IMR-90 (cell line): ENCODE measurements around the gene WDR76. TPM values are rescaled to one million over a fixed set of nuclear protein-coding genes. Genes with fewer than 3 reads are reported as not detected.

ENCODE experiments used
- ATAC-seq: fragments of 200-7000 bp; cut with Tn5 transposase; 2 replicates; pipeline ENCODE4 v1.9.1; 2020; ENCODE audit warnings: low read depth, mild to moderate bottlenecking, moderate library complexity
- BruUV-seq: library from RNA; stranded (reverse); fragments of 400-500 nt; replicated peaks from 2 replicates; lab custom pipeline; 2021; lab: Mats Ljungman, UMichigan
- CTCF ChIA-PET: fragments of 300-600 bp; formaldehyde crosslinking; extraction: SDS; loops from one replicate; lab custom pipeline; 2021; ENCODE audit warnings: antibody characterized with exemption; lab: Yijun Ruan, JAX
- POLR2A ChIA-PET: fragments of 300-600 bp; sonication (Branson Sonifier 250); formaldehyde crosslinking; loops from one replicate; lab custom pipeline; 2022; ENCODE audit warnings: antibody characterized with exemption; ENCODE audit not compliant: unreplicated experiment; lab: Charles Lee
- DNase-seq: peaks from one replicate; pipeline ENCODE4 v3.0.0; 2013
- H2AFZ ChIP-seq: replicated peaks from 2 replicates; pipeline ENCODE3; 2013; ENCODE audit warnings: low read length, mild to moderate bottlenecking; ENCODE audit not compliant: poor library complexity
- H2AK5ac ChIP-seq: 2 replicates; pipeline ENCODE4 v1.6.1; 2013; ENCODE audit warnings: low read depth, low read length, inconsistent platforms
- H2AK9ac ChIP-seq: replicated peaks from 2 replicates; pipeline ENCODE3; 2013; ENCODE audit warnings: mild to moderate bottlenecking, low read depth, low read length, moderate library complexity; ENCODE audit not compliant: poor library complexity
- H2BK120ac ChIP-seq: 2 replicates; pipeline ENCODE4 v1.6.1; 2013; ENCODE audit warnings: low read depth, low read length, inconsistent platforms
- H2BK15ac ChIP-seq: 3 replicates; pipeline ENCODE4 v1.6.1; 2013; ENCODE audit warnings: low read depth, low read length, inconsistent platforms
- H2BK20ac ChIP-seq: 2 replicates; pipeline ENCODE4 v1.6.1; 2013; ENCODE audit warnings: low read depth, mild to moderate bottlenecking, inconsistent platforms, low read length, moderate library complexity
- H2BK5ac ChIP-seq: 2 replicates; pipeline ENCODE4 v1.6.1; 2013; ENCODE audit warnings: mild to moderate bottlenecking, low read depth, low read length, inconsistent platforms; ENCODE audit not compliant: poor library complexity, severe bottlenecking
- H3K14ac ChIP-seq: replicated peaks from 2 replicates; pipeline ENCODE4 v1.6.1; 2013; ENCODE audit warnings: low read depth, low read length, inconsistent platforms
- H3K18ac ChIP-seq: 2 replicates; pipeline ENCODE4 v1.6.1; 2013; ENCODE audit warnings: low read depth, low read length, control low read depth
- H3K23ac ChIP-seq: 2 replicates; pipeline ENCODE4 v1.6.1; 2013; ENCODE audit warnings: low read depth, low read length, inconsistent platforms
- H3K27ac ChIP-seq: 2 replicates; pipeline ENCODE4 v1.5.1; 2013; ENCODE audit warnings: mild to moderate bottlenecking, control low read depth, low read length; ENCODE audit not compliant: insufficient read depth
- H3K27me3 ChIP-seq: 2 replicates; pipeline ENCODE4 v1.6.1; 2013; ENCODE audit warnings: low read length; ENCODE audit not compliant: control insufficient read depth, insufficient read depth
- H3K36me3 ChIP-seq: 2 replicates; pipeline ENCODE4 v1.6.1; 2013; ENCODE audit warnings: low read length, mixed read lengths; ENCODE audit not compliant: control insufficient read depth, insufficient read depth
- H3K4ac ChIP-seq: 2 replicates; pipeline ENCODE4 v1.6.1; 2013; ENCODE audit warnings: low read depth, low read length, inconsistent platforms
- H3K4me1 ChIP-seq: 2 replicates; pipeline ENCODE4 v1.6.1; 2013; ENCODE audit warnings: low read length, mixed read lengths; ENCODE audit not compliant: control insufficient read depth, insufficient read depth
- H3K4me2 ChIP-seq: 2 replicates; pipeline ENCODE4 v1.6.1; 2013; ENCODE audit warnings: low read depth, mild to moderate bottlenecking, control low read depth, low read length, moderate library complexity
- H3K4me3 ChIP-seq: 2 replicates; pipeline ENCODE4 v1.5.1; 2013; ENCODE audit warnings: low read depth, mild to moderate bottlenecking, control low read depth, low read length, moderate library complexity; ENCODE audit not compliant: insufficient read depth
- H3K56ac ChIP-seq: 2 replicates; pipeline ENCODE4 v1.6.1; 2013; ENCODE audit warnings: low read length, inconsistent platforms; ENCODE audit not compliant: insufficient read depth; ENCODE audit errors: extremely low read depth
- H3K79me1 ChIP-seq, 2 experiments: 2 replicates each; pipeline ENCODE4 v1.6.1; 2013; ENCODE audit warnings: low read length in 2 of 2, inconsistent platforms in 1 of 2, low read depth in 1 of 2
- H3K9ac ChIP-seq: 2 replicates; pipeline ENCODE4 v1.6.1; 2013; ENCODE audit warnings: low read depth, low read length, control low read depth
- H3K9me1 ChIP-seq: 2 replicates; pipeline ENCODE4 v1.6.1; 2013; ENCODE audit warnings: low read length, inconsistent platforms; ENCODE audit not compliant: insufficient read depth
- H3K9me3 ChIP-seq: 2 replicates; pipeline ENCODE4 v1.6.1; 2013; ENCODE audit warnings: low read length; ENCODE audit not compliant: control insufficient read depth, insufficient read depth
- H4K20me1 ChIP-seq: 2 replicates; pipeline ENCODE4 v1.6.1; 2013; ENCODE audit warnings: low read length, inconsistent platforms; ENCODE audit not compliant: insufficient read depth
- H4K5ac ChIP-seq: 2 replicates; pipeline ENCODE4 v1.6.1; 2013; ENCODE audit warnings: mild to moderate bottlenecking, low read depth, low read length, control low read depth
- H4K8ac ChIP-seq, 2 experiments: 2 replicates each; pipeline ENCODE4 v1.6.1; 2013; ENCODE audit warnings: low read depth in 2 of 2, low read length in 2 of 2, control low read depth in 1 of 2, inconsistent platforms in 1 of 2
- H4K91ac ChIP-seq: 2 replicates; pipeline ENCODE4 v1.6.1; 2013; ENCODE audit warnings: low read depth, low read length, inconsistent platforms; ENCODE audit not compliant: insufficient read depth
- MXI1 ChIP-seq: IDR thresholded peaks from 2 replicates; pipeline ENCODE4 v1.6.1; 2012; ENCODE audit warnings: low read depth, mild to moderate bottlenecking, low read length, moderate library complexity, borderline replicate concordance
- NFE2L2 ChIP-seq: fragments of 150-350 bp; IDR thresholded peaks from 2 replicates; pipeline ENCODE4 v1.6.1; 2016; ENCODE audit warnings: low read depth, mild to moderate bottlenecking, low read length
- RAD21 ChIP-seq: IDR thresholded peaks from 2 replicates; pipeline ENCODE4 v1.6.1; 2012; ENCODE audit warnings: low read length, improper control_type of control experiment
- SMC3 ChIP-seq: fragments of 150-350 bp; IDR thresholded peaks from 2 replicates; pipeline ENCODE4 v1.6.1; 2016; ENCODE audit warnings: low read depth, mild to moderate bottlenecking, antibody characterized with exemption, low read length, moderate library complexity
- WGBS, 2 experiments: methylation state at CpG; one replicate each; pipeline versions ENCODE4 v1.1.5 to v1.1.7; 2013; ENCODE audit warnings: missing lambda C conversion rate in 2 of 2; ENCODE audit not compliant: insufficient read length in 1 of 2; ENCODE audit errors: extremely low coverage in 2 of 2; 5-methylcytosine and 5-hydroxymethylcytosine counted together
- dilution Hi-C: fragments of 300-500 bp; cut with HindIII; formaldehyde crosslinking; loops from one replicate; pipeline ENCODE4 v1.14.3; 2018; ENCODE audit warnings: low sequenced_read_pairs; ENCODE audit not compliant: unreplicated experiment
- in situ Hi-C: fragments of 300-500 bp; cut with MboI; formaldehyde crosslinking; loops from 3 replicates; pipeline ENCODE4 v1.14.3; 2019; ENCODE audit warnings: low sequenced_read_pairs, inconsistent platforms, mixed read lengths
- intact Hi-C: fragments of 100-400 bp; cut with micrococcal nuclease; formaldehyde crosslinking; loops from 2 replicates; pipeline ENCODE4 v1.10.0; 2022
- polyA plus RNA-seq, 3 experiments: library from polyadenylated mRNA; depleted of rRNA; stranded (reverse); fragments of >200 nt; gene quantifications; 2 replicates each; pipeline ENCODE4 v1.2.3, GENCODE V29; 2012; ENCODE audit warnings: low replicate concordance in 1 of 3
- total RNA-seq: library from RNA; depleted of rRNA; stranded (reverse); fragments of >200 nt; gene quantifications from 2 replicates; pipeline ENCODE4 v1.2.3, GENCODE V29; 2012
- TF ChIP-seq, protein P1 (sequence below): conservative IDR thresholded peaks from 2 replicates; pipeline ENCODE4 v1.5.1; 2012; ENCODE audit warnings: mild to moderate bottlenecking, low read depth, low read length, improper control_type of control experiment

Gene WDR76
- total and polyA plus RNA-seq, 2 of the 4 experiments (the other 2 are of a cell fraction) = 4.8 to 25.8 TPM

DNA sequence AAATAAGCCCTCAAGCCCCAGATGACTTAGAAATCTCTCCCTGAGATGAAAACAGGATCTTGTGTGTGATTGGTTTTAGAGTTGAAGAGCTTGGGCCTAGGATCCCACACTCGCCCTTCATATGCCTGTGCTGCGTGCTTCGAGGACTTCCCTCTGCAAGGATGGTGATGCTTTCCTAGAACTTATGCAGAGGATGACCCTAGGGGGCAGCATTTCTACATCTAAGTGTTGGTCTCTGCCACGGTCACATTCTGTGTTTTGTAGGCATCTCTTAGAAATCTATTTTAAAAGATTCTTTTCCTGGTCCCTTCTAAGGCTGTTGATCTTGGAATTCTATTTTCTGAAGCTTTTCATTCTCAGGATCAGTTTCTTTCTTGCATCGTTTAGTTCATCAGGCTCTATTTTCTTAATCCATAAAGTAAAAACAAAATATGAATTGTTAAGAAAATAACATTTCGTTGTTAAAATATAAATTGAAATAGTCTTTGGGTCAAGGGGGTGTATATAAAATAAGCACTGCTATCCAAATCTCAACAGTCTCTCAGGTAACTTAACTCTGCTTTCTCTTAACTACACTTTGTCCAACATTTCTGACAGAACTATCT lies 45.7 kb downstream of the WDR76 start:
- Histone ChIP-seq H2BK20ac (no peak overlapping the region), H3K4me2 (no peak overlapping the region), H3K27me3 (no peaks in the 10 kb centered on the region), H3K27ac (no peak overlapping the region), H3K9ac (no peak overlapping the region), H2AFZ (no peak overlapping the region), H4K5ac (no peak overlapping the region), H2BK5ac (no peak overlapping the region), H3K4me1 (no peaks in the 10 kb centered on the region), H4K20me1 (no peaks in the 10 kb centered on the region; the same call in 1 of the 2 replicates), H3K9me3 (no peaks in the 10 kb centered on the region), H2BK120ac (no peak overlapping the region), H2AK5ac (no peak overlapping the region), H3K4ac (no peak overlapping the region), H3K79me1 (peaks cover 0 to 3% of the 10 kb centered on the region in 2 experiments; a peak in 1 of 4 replicates), H3K56ac (no peak overlapping the region), H3K18ac (no peak overlapping the region), H3K23ac (no peak overlapping the region), H3K36me3 (peaks cover 5% of the 10 kb centered on the region; the same call in 1 of the 2 replicates), H3K4me3 (no peak overlapping the region), H3K14ac (no peak overlapping the region), H2AK9ac (no peak overlapping the region), H2BK15ac (no peak overlapping the region), H4K8ac (no peak overlapping the region), H3K9me1 (no peaks in the 10 kb centered on the region; the same call in 1 of the 2 replicates), H4K91ac (no peak overlapping the region)
- BruUV-seq = no TSS peak
- ChIA-PET CTCF (interaction anchor here (0.8 to 1.0 kb wide), 2 partner anchors 9 to 32 kb away, joined by 3 to 4 read pairs; no protein-coding TSS in a partner anchor), POLR2A (no interaction called here)
- no CpG with 5 or more reads among the region's 6 CpGs for WGBS, 2 experiments
- ATAC-seq (peak; percentile 98), DNase-seq (peak; percentile 83)
- dilution Hi-C loops (no loop called here), in situ Hi-C loops (loop anchor here (10.0 kb wide), 1 partner anchor 632 kb away; no protein-coding TSS in a partner anchor), intact Hi-C loops (loop anchor here (1.0 to 10.0 kb wide), 3 partner anchors 347 to 662 kb away; partner anchors contain the start of gene EIF3J)
- TF ChIP-seq MXI1 (no peak), NFE2L2 (no peak), RAD21 (peak; percentile 85), SMC3 (peak; percentile 62)
- TF ChIP-seq, protein P1, sequence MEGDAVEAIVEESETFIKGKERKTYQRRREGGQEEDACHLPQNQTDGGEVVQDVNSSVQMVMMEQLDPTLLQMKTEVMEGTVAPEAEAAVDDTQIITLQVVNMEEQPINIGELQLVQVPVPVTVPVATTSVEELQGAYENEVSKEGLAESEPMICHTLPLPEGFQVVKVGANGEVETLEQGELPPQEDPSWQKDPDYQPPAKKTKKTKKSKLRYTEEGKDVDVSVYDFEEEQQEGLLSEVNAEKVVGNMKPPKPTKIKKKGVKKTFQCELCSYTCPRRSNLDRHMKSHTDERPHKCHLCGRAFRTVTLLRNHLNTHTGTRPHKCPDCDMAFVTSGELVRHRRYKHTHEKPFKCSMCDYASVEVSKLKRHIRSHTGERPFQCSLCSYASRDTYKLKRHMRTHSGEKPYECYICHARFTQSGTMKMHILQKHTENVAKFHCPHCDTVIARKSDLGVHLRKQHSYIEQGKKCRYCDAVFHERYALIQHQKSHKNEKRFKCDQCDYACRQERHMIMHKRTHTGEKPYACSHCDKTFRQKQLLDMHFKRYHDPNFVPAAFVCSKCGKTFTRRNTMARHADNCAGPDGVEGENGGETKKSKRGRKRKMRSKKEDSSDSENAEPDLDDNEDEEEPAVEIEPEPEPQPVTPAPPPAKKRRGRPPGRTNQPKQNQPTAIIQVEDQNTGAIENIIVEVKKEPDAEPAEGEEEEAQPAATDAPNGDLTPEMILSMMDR = peak; percentile 81
